H1 (cell line): ENCODE data around the gene CSF3. TPM values are rescaled to one million over a fixed set of nuclear protein-coding genes. Genes with fewer than 3 reads are reported as not detected.

Source experiments
- CTCF ChIA-PET: fragments of 300-600 bp; sonication (Branson Sonifier 250); formaldehyde crosslinking; loops from one replicate; lab custom pipeline; 2021; ENCODE audit not compliant: partially characterized antibody; lab: Charles Lee
- POLR2A ChIA-PET: fragments of 300-600 bp; sonication (Branson Sonifier 250); formaldehyde crosslinking; loops from one replicate; lab custom pipeline; 2021; ENCODE audit warnings: inconsistent platforms; ENCODE audit not compliant: partially characterized antibody; lab: Charles Lee
- DNase-seq, 2 experiments: peaks; one replicate each; pipeline versions ENCODE4 v3.0.0 to v3.0.0-alpha.2; 2010 to 2022; ENCODE audit warnings: low spot score in 2 of 2, low read depth in 1 of 2, mixed read lengths in 1 of 2
- FAIRE-seq: peaks from 2 replicates; lab custom pipeline; 2011; peaks lifted over from hg19 to GRCh38; lab: Jason Lieb, UNC
- H2AFZ ChIP-seq: 2 replicates; pipeline ENCODE4 v1.8.1; 2012; ENCODE audit warnings: low read length, inconsistent platforms
- H2AK5ac ChIP-seq: 2 replicates; pipeline ENCODE4 v1.6.1; 2013; ENCODE audit warnings: low read depth, low read length
- H2BK120ac ChIP-seq: replicated peaks from 2 replicates; pipeline ENCODE3; 2013; ENCODE audit warnings: low read depth, low read length, inconsistent platforms
- H2BK12ac ChIP-seq: 2 replicates; pipeline ENCODE4 v1.6.1; 2013; ENCODE audit warnings: low read depth, low read length
- H2BK15ac ChIP-seq: 2 replicates; pipeline ENCODE4 v1.6.1; 2013; ENCODE audit warnings: low read length
- H2BK20ac ChIP-seq: 2 replicates; pipeline ENCODE4 v1.6.1; 2013; ENCODE audit warnings: low read length
- H2BK5ac ChIP-seq: 2 replicates; pipeline ENCODE4 v1.6.1; 2013; ENCODE audit warnings: low read depth, low read length
- H3K14ac ChIP-seq: 2 replicates; pipeline ENCODE4 v1.6.1; 2013; ENCODE audit warnings: inconsistent platforms; ENCODE audit not compliant: insufficient read length
- H3K18ac ChIP-seq: 2 replicates; pipeline ENCODE4 v1.6.1; 2013; ENCODE audit warnings: low read length; ENCODE audit errors: extremely low read depth
- H3K23ac ChIP-seq: 2 replicates; pipeline ENCODE4 v1.6.1; 2013; ENCODE audit warnings: inconsistent platforms; ENCODE audit not compliant: insufficient read length
- H3K23me2 ChIP-seq: 2 replicates; pipeline ENCODE4 v1.6.1; 2013; ENCODE audit warnings: low read depth, low read length
- H3K27ac ChIP-seq: 2 replicates; pipeline ENCODE4 v1.6.1; 2011; ENCODE audit warnings: low read depth, low read length, inconsistent platforms
- H3K27me3 ChIP-seq, 4 experiments: replicated peaks in 1 of 4; 1 replicate in 1 of 4; 2 replicates in 3 of 4; pipeline versions ENCODE4 v1.6.1 to v1.8.1; 2011 to 2013; ENCODE audit warnings: low read length in 3 of 4, mild to moderate bottlenecking in 3 of 4, inconsistent platforms in 2 of 4, mixed read lengths in 2 of 4, moderate library complexity in 1 of 4; ENCODE audit not compliant: control insufficient read depth in 3 of 4, insufficient read depth in 3 of 4; ENCODE audit errors: extremely low read depth in 1 of 4
- H3K36me3 ChIP-seq, 4 experiments: 2 replicates each; pipeline versions ENCODE4 v1.6.1 to v1.8.1; 2011 to 2013; ENCODE audit warnings: mild to moderate bottlenecking in 4 of 4, low read length in 3 of 4, moderate library complexity in 2 of 4, control low read depth in 1 of 4, inconsistent platforms in 1 of 4; ENCODE audit not compliant: insufficient read depth in 4 of 4, control insufficient read depth in 2 of 4
- H3K4ac ChIP-seq: replicated peaks from 2 replicates; pipeline ENCODE3; 2013; ENCODE audit warnings: low read length, low read depth, mixed read lengths, inconsistent platforms; ENCODE audit not compliant: insufficient read length
- H3K4me1 ChIP-seq, 4 experiments: replicated peaks in 1 of 4; 1 replicate in 1 of 4; 2 replicates in 3 of 4; pipeline versions ENCODE4 v1.6.1 to v1.8.1; 2011 to 2013; ENCODE audit warnings: low read length in 3 of 4, inconsistent platforms in 2 of 4, mixed read lengths in 1 of 4; ENCODE audit not compliant: insufficient read depth in 4 of 4, control insufficient read depth in 3 of 4
- H3K4me2 ChIP-seq, 2 experiments: 2 replicates each; pipeline versions ENCODE4 v1.6.1 to v1.8.1; 2011 to 2013; ENCODE audit warnings: low read depth in 2 of 2, low read length in 2 of 2, control low read depth in 1 of 2, inconsistent platforms in 1 of 2, mild to moderate bottlenecking in 1 of 2; ENCODE audit not compliant: insufficient read depth in 1 of 2
- H3K4me3 ChIP-seq, 4 experiments: fragments of 200-600, 300-600 bp in 1 of 4; sonication (generic), shearing (Covaris generic), sonication (Bioruptor Twin) in 1 of 4; 2 replicates each; pipeline versions ENCODE4 v1.5.1 to v1.8.1; 2011 to 2016; ENCODE audit warnings: low read length in 4 of 4, low read depth in 3 of 4, control low read depth in 2 of 4, inconsistent platforms in 2 of 4, mild to moderate bottlenecking in 2 of 4, mixed read lengths in 1 of 4, moderate library complexity in 1 of 4; ENCODE audit not compliant: insufficient read depth in 2 of 4; ENCODE audit errors: extremely low read depth in 1 of 4
- H3K56ac ChIP-seq: replicated peaks from 2 replicates; pipeline ENCODE3; 2013; ENCODE audit warnings: low read depth, mild to moderate bottlenecking, mixed read lengths, low read length, inconsistent platforms; ENCODE audit not compliant: insufficient read length
- H3K79me1 ChIP-seq: 2 replicates; pipeline ENCODE4 v1.6.1; 2013; ENCODE audit warnings: low read depth, low read length, control low read depth
- H3K79me2 ChIP-seq, 2 experiments: 2 replicates each; pipeline versions ENCODE4 v1.6.1 to v1.8.1; 2012 to 2013; ENCODE audit warnings: low read length in 2 of 2, mild to moderate bottlenecking in 2 of 2, inconsistent platforms in 1 of 2; ENCODE audit not compliant: insufficient read depth in 2 of 2, control insufficient read depth in 1 of 2
- H3K9ac ChIP-seq, 4 experiments: replicated peaks in 1 of 4; 1 replicate in 1 of 4; 2 replicates in 3 of 4; pipeline versions ENCODE4 v1.6.1 to v1.8.1; 2011 to 2013; ENCODE audit warnings: low read depth in 3 of 4, low read length in 3 of 4, control low read depth in 2 of 4, mild to moderate bottlenecking in 2 of 4, moderate library complexity in 2 of 4, inconsistent platforms in 1 of 4; ENCODE audit errors: extremely low read depth in 1 of 4
- H3K9me3 ChIP-seq, 2 experiments: 2 replicates each; pipeline versions ENCODE4 v1.6.1 to v1.8.1; 2012 to 2013; ENCODE audit warnings: mild to moderate bottlenecking in 2 of 2, moderate library complexity in 2 of 2, control low read depth in 1 of 2, inconsistent platforms in 1 of 2, low read depth in 1 of 2, low read length in 1 of 2, mixed read lengths in 1 of 2; ENCODE audit not compliant: insufficient read depth in 2 of 2
- H4K20me1 ChIP-seq, 2 experiments: replicated peaks in 1 of 2; 2 replicates each; pipeline versions ENCODE3 to v1.8.1; 2011 to 2013; ENCODE audit warnings: inconsistent platforms in 2 of 2, low read length in 2 of 2, mild to moderate bottlenecking in 1 of 2; ENCODE audit not compliant: insufficient read depth in 2 of 2, control insufficient read depth in 1 of 2
- H4K5ac ChIP-seq: 2 replicates; pipeline ENCODE4 v1.6.1; 2013; ENCODE audit warnings: low read length, low read depth, mixed read lengths, inconsistent platforms; ENCODE audit not compliant: insufficient read length
- H4K8ac ChIP-seq: 2 replicates; pipeline ENCODE4 v1.8.0; 2013; ENCODE audit warnings: mild to moderate bottlenecking, moderate library complexity, low read length, inconsistent platforms; ENCODE audit not compliant: insufficient read depth; ENCODE audit errors: extremely low read depth
- H4K91ac ChIP-seq: replicated peaks from 2 replicates; pipeline ENCODE3; 2013; ENCODE audit warnings: low read length, mixed read lengths, inconsistent platforms; ENCODE audit not compliant: insufficient read length
- BACH1 ChIP-seq: IDR thresholded peaks from 2 replicates; pipeline ENCODE4 v1.6.1; 2012; ENCODE audit warnings: low read length, improper control_type of control experiment
- CBX5 ChIP-seq: fragments of 300-800, 300-1000 bp; sonication (generic); IDR thresholded peaks from 2 replicates; pipeline ENCODE4 v1.7.1; 2016; ENCODE audit warnings: antibody characterized with exemption, low read length, low read depth
- CEBPB ChIP-seq: IDR thresholded peaks from 2 replicates; pipeline ENCODE4 v1.6.1; 2012; ENCODE audit warnings: low read depth, low read length
- CTCF ChIP-seq, 3 experiments: IDR thresholded peaks; 1 replicate in 2 of 3; 2 replicates in 1 of 3; pipeline versions ENCODE4 v1.5.1 to v1.6.1; 2011; ENCODE audit warnings: low read length in 3 of 3, mild to moderate bottlenecking in 3 of 3, inconsistent platforms in 2 of 3, low read depth in 1 of 3, moderate library complexity in 1 of 3; ENCODE audit not compliant: insufficient read depth in 1 of 3; ENCODE audit errors: control extremely low read depth in 1 of 3
- EGR1 ChIP-seq: IDR thresholded peaks from 2 replicates; pipeline ENCODE4 v1.6.1; 2011; ENCODE audit warnings: low read depth, low read length, borderline replicate concordance
- SP4 ChIP-seq: IDR thresholded peaks from 2 replicates; pipeline ENCODE4 v1.6.1; 2012; ENCODE audit warnings: low read length, inconsistent platforms
- TAF7 ChIP-seq: optimal IDR thresholded peaks from 2 replicates; pipeline ENCODE3; 2011; ENCODE audit warnings: low read depth, mild to moderate bottlenecking, inconsistent platforms, low read length, moderate library complexity, borderline replicate concordance
- TEAD4 ChIP-seq: IDR thresholded peaks from 2 replicates; pipeline ENCODE4 v1.6.1; 2012; ENCODE audit warnings: low read depth, low read length, inconsistent platforms, mixed read lengths
- WGBS, 2 experiments: shearing (Covaris generic) in 1 of 2; methylation state at CpG; one replicate each; pipeline versions ENCODE4 v1.1.6 to v1.1.7; 2013 to 2015; ENCODE audit warnings: low lambda C conversion rate in 2 of 2, mixed read lengths in 2 of 2, inconsistent platforms in 1 of 2, low coverage in 1 of 2, missing lambda C conversion rate in 1 of 2; ENCODE audit not compliant: insufficient replicate concordance in 2 of 2, insufficient coverage in 1 of 2, insufficient read length in 1 of 2; ENCODE audit errors: extremely low coverage in 1 of 2, missing lambda C conversion rate in 1 of 2; 5-methylcytosine and 5-hydroxymethylcytosine counted together
- polyA plus RNA-seq, 7 experiments: library from polyadenylated mRNA; depleted of rRNA in 3 of 7; stranded (reverse) in 5 of 7; unstranded in 2 of 7; fragments of >200 nt in 5 of 7; fragments of 200-250 nt in 2 of 7; gene quantifications; 1 replicate in 5 of 7; 2 replicates in 1 of 7; 4 replicates in 1 of 7; pipeline versions ENCODE4 v1.2.1 to v1.2.3, GENCODE V29; 2011 to 2013; ENCODE audit warnings: missing spikeins in 2 of 7, mixed read lengths in 2 of 7
- total RNA-seq: library from RNA; stranded (reverse); fragmentation: NEBNext Ultra II Directional; extraction: Animal tissue kit (Norgen Biotek cat#: 25700); gene quantifications from 2 replicates; pipeline ENCODE4 v1.2.1, GENCODE V29; 2021

CSF3 gene
- total and polyA plus RNA-seq, 2 of the 8 experiments (the other 6 are each of a cell fraction or from before 2014, with no cell fraction given) = 0.03 TPM; not detected in 1

GRCh38 chr17:39979893-39980350 is 35.3 kb upstream of the CSF3 start:
- H3K56ac ChIP-seq = peak overlapping the region; percentile 43
- H3K36me3 ChIP-seq = peaks cover 6 to 9% (median 8%) of the 10 kb centered on the region in 4 experiments; a peak in 6 of 8 replicates
- peaks cover 17% of the 10 kb centered on the region for H3K23me2 ChIP-seq
- H2BK5ac ChIP-seq = peak overlapping the region; percentile 84
- peak overlapping the region; percentile 36 for H4K91ac ChIP-seq
- peaks cover 4 to 13% of the 10 kb centered on the region in 2 experiments for H4K20me1 ChIP-seq
- H4K5ac ChIP-seq = peak overlapping the region; percentile 32
- H3K4me2 ChIP-seq = peak overlapping the region; percentile 69 to 90
- no peak overlapping the region for H3K23ac ChIP-seq
- DNase-seq = no peak
- ChIA-PET POLR2A (interaction anchor here (0.6 to 2.1 kb wide), 24 partner anchors 8 to 160 kb away, joined by 3 to 7 read pairs (median 4); partner anchors contain the start of genes CASC3, CSF3, GSDMA and LRRC3C), CTCF (interaction anchor here (0.6 to 2.7 kb wide), 15 partner anchors 8 to 358 kb away, joined by 3 to 31 read pairs (median 6); no protein-coding TSS in a partner anchor)
- peak overlapping the region; percentile 79 to 99 (median 90) for H3K4me3 ChIP-seq
- no peak overlapping the region for H2BK120ac ChIP-seq
- no peak overlapping the region for H3K14ac ChIP-seq
- H2BK15ac ChIP-seq = peak overlapping the region; percentile 99; the same call in 1 of the 2 replicates
- peak overlapping the region; percentile 77 for H2AFZ ChIP-seq
- no peak for FAIRE-seq
- no peaks in the 10 kb centered on the region for H3K9me3 ChIP-seq
- H2BK12ac ChIP-seq = peak overlapping the region; percentile 13; the same call in 1 of the 2 replicates
- peak overlapping the region in 3 of 4 experiments; percentile 25 to 60 (median 59); a peak in 6 of 7 replicates for H3K9ac ChIP-seq
- peak overlapping the region; percentile 43; the same call in 1 of the 2 replicates for H3K27ac ChIP-seq
- peaks cover 0 to 6% (median 3%) of the 10 kb centered on the region in 4 experiments; a peak in 5 of 7 replicates for H3K4me1 ChIP-seq
- no peaks in the 10 kb centered on the region for H3K27me3 ChIP-seq
- H4K8ac ChIP-seq = no peak overlapping the region
- H3K18ac ChIP-seq = peak overlapping the region; percentile 55
- no peak overlapping the region for H3K4ac ChIP-seq
- peaks cover 2% of the 10 kb centered on the region; the same call in 1 of the 2 replicates for H3K79me1 ChIP-seq
- peaks cover 12 to 28% of the 10 kb centered on the region in 2 experiments for H3K79me2 ChIP-seq
- H2AK5ac ChIP-seq = no peak overlapping the region
- 2% methylated on average over 10 of the region's 10 CpGs; no CpG with 5 or more reads in 1 of the 2 experiments for WGBS, 2 experiments
- 0 out of 2 replicates have a peak overlapping the region, but pooled peaks have one; percentile 40 for H2BK20ac ChIP-seq
- TF ChIP-seq TEAD4 = no peak
- TF ChIP-seq SP4 = no peak
- TF ChIP-seq BACH1 = no peak
- TF ChIP-seq CBX5 = no peak
- TF ChIP-seq TAF7 = no peak
- peak in 2 of 3 experiments; percentile 17 to 31; a peak in 2 of 4 replicates for TF ChIP-seq CTCF (IDR thresholded peaks at IDR 0.05; ENCODE audit: control extremely low read depth in 1 of 3, insufficient read depth in 1 of 3, low read depth in 1 of 3, low read length in 3 of 3)
- TF ChIP-seq CEBPB = peak; percentile 60; the same call in 1 of the 2 replicates
- no peak for TF ChIP-seq EGR1
